GM12892 (cell line): ENCODE measurements around the gene BPIFB4.

Experiments used
- POLR2A ChIP-seq: IDR thresholded peaks from 2 replicates; pipeline ENCODE4 v1.6.1; 2011; ENCODE audit warnings: low read depth, low read length, control low read depth
- POLR2AphosphoS5 ChIP-seq: IDR thresholded peaks from 2 replicates; pipeline ENCODE4 v1.6.1; 2011; ENCODE audit warnings: low read depth, low read length, control low read depth
- TAF1 ChIP-seq: IDR thresholded peaks from 2 replicates; pipeline ENCODE4 v1.6.1; 2011; ENCODE audit warnings: low read depth, mild to moderate bottlenecking, control low read depth, low read length, borderline replicate concordance

- TF ChIP-seq POLR2A (no peak), TAF1 (no peak), POLR2AphosphoS5 (no peak)
These were observed 37.0 kb upstream of the BPIFB4 start for GRCh38 chr20:33042430-33042829.
